AG04450 (cell line): Measurements from ENCODE around the gene ZNF814. TPM values are rescaled to one million over a fixed set of nuclear protein-coding genes. Genes with fewer than 3 reads are reported as not detected.

ENCODE experiments used
- CTCF ChIA-PET: fragments of 300-600, 350-600 bp; formaldehyde crosslinking; extraction: SDS; loops from one replicate; lab custom pipeline; 2022; ENCODE audit warnings: antibody characterized with exemption, inconsistent platforms; lab: Charles Lee
- POLR2A ChIA-PET: fragments of 350-600 bp; formaldehyde crosslinking; extraction: SDS; loops from one replicate; lab custom pipeline; 2021; ENCODE audit warnings: antibody characterized with exemption, inconsistent platforms; lab: Yijun Ruan, JAX
- DNase-seq: peaks from one replicate; pipeline ENCODE4 v3.0.0-alpha.2; 2011; ENCODE audit warnings: low read depth, low spot score
- H3K27ac ChIP-seq: one replicate; pipeline ENCODE4 v1.5.1; 2012; ENCODE audit warnings: low read depth, low read length, control low read depth
- H3K27me3 ChIP-seq: one replicate; pipeline ENCODE4 v1.6.0; 2012; ENCODE audit warnings: low read length; ENCODE audit not compliant: control insufficient read depth, insufficient read depth
- H3K4me3 ChIP-seq: 2 replicates; pipeline ENCODE4 v1.5.1; 2011; ENCODE audit warnings: mild to moderate bottlenecking, low read depth, low read length, control low read depth
- H3K9me3 ChIP-seq: 2 replicates; pipeline ENCODE4 v1.5.1; 2012; ENCODE audit warnings: low read length; ENCODE audit not compliant: control insufficient read depth, insufficient read depth
- CTCF ChIP-seq: IDR thresholded peaks from 2 replicates; pipeline ENCODE4 v1.5.1; 2011; ENCODE audit warnings: low read depth, low read length, control low read depth, inconsistent platforms
- polyA minus RNA-seq: library from RNA; depleted of rRNA, polyadenylated mRNA; stranded (reverse); fragments of >200 nt; gene quantifications from 2 replicates; pipeline ENCODE4 v1.2.3, GENCODE V29; 2011; rRNA and poly(A)+ RNA removed
- polyA plus RNA-seq: library from polyadenylated mRNA; depleted of rRNA; stranded (reverse); fragments of >200 nt; gene quantifications from 2 replicates; pipeline ENCODE4 v1.2.3, GENCODE V29; 2011; rRNA removed

The ZNF814 gene
- polyA plus RNA-seq: 5.4 and 5.6 TPM in 2 replicates
- polyA minus RNA-seq: 14.1 and 14.6 TPM in 2 replicates

DNA sequence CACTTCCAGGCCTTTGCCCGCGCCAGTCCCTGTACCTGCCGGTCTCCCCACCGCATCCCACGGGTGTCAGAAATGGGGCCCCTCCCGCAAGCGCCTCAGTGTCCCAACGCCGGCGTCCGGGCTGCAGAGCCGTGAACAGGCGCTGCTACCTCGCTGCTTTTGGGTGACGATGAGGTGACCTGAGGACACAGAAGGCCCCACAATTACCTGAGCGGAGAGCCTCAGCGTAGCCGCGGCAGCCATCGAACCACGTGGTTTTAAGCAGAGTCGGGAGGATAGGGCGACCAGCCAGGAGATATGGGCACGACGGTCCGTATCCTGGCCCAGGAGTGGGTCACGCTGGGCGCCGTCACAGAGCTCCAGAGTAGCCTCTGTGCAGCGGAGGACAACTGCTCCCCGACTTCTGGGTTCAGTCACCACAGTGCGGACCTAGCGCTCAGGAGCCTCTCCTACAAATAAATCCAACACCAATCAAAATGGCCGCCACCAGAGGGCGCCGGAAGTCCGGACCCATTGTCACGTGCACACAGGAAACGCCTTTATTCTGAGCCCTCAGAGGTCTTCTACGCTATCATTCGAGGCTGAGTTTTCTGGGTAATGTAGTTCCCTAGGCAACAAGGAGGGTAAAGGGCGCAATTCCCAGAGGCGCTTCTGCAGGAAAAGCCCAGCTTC, at the start of gene ZNF814:
ZNF814 (minus strand) TSS at position 478 of the 672 bp plus-strand sequence; CDS start at position 243, 235 bp downstream.
- peak within 1 kb of the TSS; percentile 39 for H3K27ac ChIP-seq

DNA sequence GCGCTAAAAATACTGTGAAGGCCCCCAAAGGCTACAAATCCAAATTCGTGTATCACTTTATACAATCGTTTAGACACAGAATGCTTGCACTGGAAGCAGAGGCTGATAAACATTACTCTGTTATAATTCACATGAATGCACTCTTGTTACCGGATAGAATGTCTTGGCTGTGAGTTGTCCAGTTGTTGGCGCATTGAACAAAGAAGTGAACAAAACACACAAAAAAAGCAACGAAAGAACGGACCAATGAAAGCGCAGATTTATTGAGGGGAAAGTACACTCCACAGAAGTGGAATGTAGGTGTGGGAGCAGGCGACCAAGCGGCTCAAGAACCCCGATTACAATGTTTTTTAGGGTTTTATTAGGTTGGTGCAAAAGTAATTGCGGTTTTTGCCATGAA, 46.9 kb upstream of the ZNF814 start:
- H3K27ac ChIP-seq: no peak overlapping the region
- POLR2A ChIA-PET: interaction anchor here (0.6 to 1.0 kb wide), 4 partner anchors 9 to 159 kb away, joined by 3 to 4 read pairs (median 3); partner anchors contain the start of gene ZNF417
- CTCF ChIA-PET: interaction anchor here (1.0 to 1.8 kb wide), 2 partner anchors 19 to 39 kb away, joined by 3 to 7 read pairs; partner anchors contain the start of gene ZNF417
- no peak for DNase-seq
- peaks cover 67% of the 10 kb centered on the region for H3K9me3 ChIP-seq
- H3K4me3 ChIP-seq: no peak overlapping the region
- no peaks in the 10 kb centered on the region for H3K27me3 ChIP-seq
- no peak for TF ChIP-seq CTCF

More for the DNA sequence above, at the start of gene ZNF814:
- H3K27me3 ChIP-seq: no peaks in the 10 kb centered on the region
- DNase-seq: peak; percentile 47
- CTCF ChIA-PET: interaction anchor here (0.8 to 1.5 kb wide), 5 partner anchors 9 to 70 kb away, joined by 3 to 7 read pairs (median 3); no protein-coding TSS in a partner anchor
- peak; percentile 43 for TF ChIP-seq CTCF
- POLR2A ChIA-PET: no interaction called here
- peak within 1 kb of the TSS; percentile 95 for H3K4me3 ChIP-seq
- H3K9me3 ChIP-seq: peaks cover 20% of the 10 kb centered on the region

- H3K9me3 ChIP-seq: peaks cover 72% of the 10 kb centered on the region
- peak within 1 kb of the TSS; percentile 11 for H3K27ac ChIP-seq
- H3K4me3 ChIP-seq: peak within 1 kb of the TSS; percentile 81
- POLR2A ChIA-PET: interaction anchor here (0.6 to 1.0 kb wide), 4 partner anchors 9 to 160 kb away, joined by 3 to 4 read pairs (median 3); partner anchors contain the start of gene ZNF417
- no peak for TF ChIP-seq CTCF
- H3K27me3 ChIP-seq: no peaks in the 10 kb centered on the region
- CTCF ChIA-PET: interaction anchor here (1.0 to 1.8 kb wide), 2 partner anchors 19 to 38 kb away, joined by 3 to 7 read pairs; partner anchors contain the start of gene ZNF417
- DNase-seq: peak; percentile 43
These were observed 46.2 kb upstream of the ZNF814 start, which contains the start of gene ZNF418 for GRCh38 chr19:57934820-57935665. TSS of gene ZNF418 (minus strand) at chr19:57935402. CDS start at chr19:57933822, 1,580 bp downstream.

GRCh38 chr19:57927587-57927986, 38.8 kb upstream of the ZNF814 start:
- Histone ChIP-seq H3K27me3 (no peaks in the 10 kb centered on the region), H3K27ac (no peak overlapping the region), H3K9me3 (peaks cover 86% of the 10 kb centered on the region), H3K4me3 (no peak overlapping the region)
- POLR2A ChIA-PET: no interaction called here
- TF ChIP-seq CTCF: no peak
- CTCF ChIA-PET: no interaction called here
- no peak for DNase-seq
